ENCODE data around the gene ADGRD1. TPM values are rescaled to one million over a fixed set of nuclear protein-coding genes. Genes with fewer than 3 reads are reported as not detected.

ADGRD1 gene
- total and polyA plus RNA-seq, 2 of the 8 experiments (the other 6 are each of a cell fraction or from before 2014, with no cell fraction given): 0.36 to 0.48 TPM

GRCh38 chr12:130956456-130957303 lies 3.0 kb downstream of the ADGRD1 start (continued):
- TF ChIP-seq SRF (IDR thresholded peaks at IDR 0.05; ENCODE audit: low read depth, low read length): no peak

Measured in H1 (cell line).